HepG2 (cell line): ENCODE data around the gene CORO1C.

ENCODE experiments used
- POLR2AphosphoS5 ChIP-seq: IDR thresholded peaks from 2 replicates; pipeline ENCODE4 v1.6.1; 2012; ENCODE audit warnings: low read depth, low read length
- SOX6 ChIP-seq, 2 experiments: fragments of 450-650 bp in 1 of 2; sonication (generic) in 1 of 2; formaldehyde crosslinking in 1 of 2; IDR thresholded peaks; 2 replicates each; pipeline versions ENCODE4 v1.4.0 to v1.6.1; 2017 to 2020; ENCODE audit warnings: antibody characterized with exemption in 1 of 2, mild to moderate bottlenecking in 1 of 2, missing genetic modification reagents in 1 of 2
- TAF1 ChIP-seq: sonication (generic); formaldehyde crosslinking; IDR thresholded peaks from 2 replicates; pipeline ENCODE4 v1.4.0; 2020; ENCODE audit warnings: missing genetic modification reagents
- TCF7L2 ChIP-seq: IDR thresholded peaks from 2 replicates; pipeline ENCODE4 v1.6.1; 2011; ENCODE audit warnings: mild to moderate bottlenecking, low read depth, low read length, moderate library complexity
- ZBTB2 ChIP-seq: sonication (generic); formaldehyde crosslinking; IDR thresholded peaks from 2 replicates; pipeline ENCODE4 v1.8.0; 2022; ENCODE audit warnings: low read depth, missing genetic modification reagents
- ZNF362 ChIP-seq: sonication (generic); formaldehyde crosslinking; IDR thresholded peaks from 2 replicates; pipeline ENCODE4 v1.4.0; 2020; ENCODE audit warnings: missing genetic modification reagents, mild to moderate bottlenecking, borderline replicate concordance
- TF ChIP-seq, protein P1 (sequence below): sonication (generic); formaldehyde crosslinking; IDR thresholded peaks from 2 replicates; pipeline ENCODE4 v1.4.0; 2020; ENCODE audit warnings: missing genetic modification reagents
- TF ChIP-seq, protein P2 (sequence below): sonication (generic); formaldehyde crosslinking; conservative IDR thresholded peaks from 2 replicates; pipeline ENCODE4 v1.4.0; 2020; ENCODE audit warnings: missing genetic modification reagents
- TF ChIP-seq, protein P3 (sequence below): sonication (generic); formaldehyde crosslinking; IDR thresholded peaks from 2 replicates; pipeline ENCODE4 v1.5.0; 2020; ENCODE audit warnings: mild to moderate bottlenecking, missing genetic modification reagents, moderate library complexity

GRCh38 chr12:108664338-108665258 is 66.7 kb downstream of the CORO1C start:
- TF ChIP-seq ZBTB2 = no peak
- no peak for TF ChIP-seq SOX6 (IDR thresholded peaks at IDR 0.05)
- peak; percentile 75 for TF ChIP-seq SOX6 (CRISPR knock-in tag; IDR thresholded peaks at IDR 0.05)
- TF ChIP-seq, protein P1, sequence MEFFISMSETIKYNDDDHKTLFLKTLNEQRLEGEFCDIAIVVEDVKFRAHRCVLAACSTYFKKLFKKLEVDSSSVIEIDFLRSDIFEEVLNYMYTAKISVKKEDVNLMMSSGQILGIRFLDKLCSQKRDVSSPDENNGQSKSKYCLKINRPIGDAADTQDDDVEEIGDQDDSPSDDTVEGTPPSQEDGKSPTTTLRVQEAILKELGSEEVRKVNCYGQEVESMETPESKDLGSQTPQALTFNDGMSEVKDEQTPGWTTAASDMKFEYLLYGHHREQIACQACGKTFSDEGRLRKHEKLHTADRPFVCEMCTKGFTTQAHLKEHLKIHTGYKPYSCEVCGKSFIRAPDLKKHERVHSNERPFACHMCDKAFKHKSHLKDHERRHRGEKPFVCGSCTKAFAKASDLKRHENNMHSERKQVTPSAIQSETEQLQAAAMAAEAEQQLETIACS (CRISPR knock-in tag) = no peak
- TF ChIP-seq TAF1 (CRISPR knock-in tag) = no peak
- TF ChIP-seq, protein P2, sequence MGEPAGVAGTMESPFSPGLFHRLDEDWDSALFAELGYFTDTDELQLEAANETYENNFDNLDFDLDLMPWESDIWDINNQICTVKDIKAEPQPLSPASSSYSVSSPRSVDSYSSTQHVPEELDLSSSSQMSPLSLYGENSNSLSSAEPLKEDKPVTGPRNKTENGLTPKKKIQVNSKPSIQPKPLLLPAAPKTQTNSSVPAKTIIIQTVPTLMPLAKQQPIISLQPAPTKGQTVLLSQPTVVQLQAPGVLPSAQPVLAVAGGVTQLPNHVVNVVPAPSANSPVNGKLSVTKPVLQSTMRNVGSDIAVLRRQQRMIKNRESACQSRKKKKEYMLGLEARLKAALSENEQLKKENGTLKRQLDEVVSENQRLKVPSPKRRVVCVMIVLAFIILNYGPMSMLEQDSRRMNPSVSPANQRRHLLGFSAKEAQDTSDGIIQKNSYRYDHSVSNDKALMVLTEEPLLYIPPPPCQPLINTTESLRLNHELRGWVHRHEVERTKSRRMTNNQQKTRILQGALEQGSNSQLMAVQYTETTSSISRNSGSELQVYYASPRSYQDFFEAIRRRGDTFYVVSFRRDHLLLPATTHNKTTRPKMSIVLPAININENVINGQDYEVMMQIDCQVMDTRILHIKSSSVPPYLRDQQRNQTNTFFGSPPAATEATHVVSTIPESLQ = no peak
- no peak for TF ChIP-seq POLR2AphosphoS5
- no peak; the same call in 1 of the 2 replicates for TF ChIP-seq ZNF362 (CRISPR knock-in tag)
- no peak for TF ChIP-seq TCF7L2
- TF ChIP-seq, protein P3, sequence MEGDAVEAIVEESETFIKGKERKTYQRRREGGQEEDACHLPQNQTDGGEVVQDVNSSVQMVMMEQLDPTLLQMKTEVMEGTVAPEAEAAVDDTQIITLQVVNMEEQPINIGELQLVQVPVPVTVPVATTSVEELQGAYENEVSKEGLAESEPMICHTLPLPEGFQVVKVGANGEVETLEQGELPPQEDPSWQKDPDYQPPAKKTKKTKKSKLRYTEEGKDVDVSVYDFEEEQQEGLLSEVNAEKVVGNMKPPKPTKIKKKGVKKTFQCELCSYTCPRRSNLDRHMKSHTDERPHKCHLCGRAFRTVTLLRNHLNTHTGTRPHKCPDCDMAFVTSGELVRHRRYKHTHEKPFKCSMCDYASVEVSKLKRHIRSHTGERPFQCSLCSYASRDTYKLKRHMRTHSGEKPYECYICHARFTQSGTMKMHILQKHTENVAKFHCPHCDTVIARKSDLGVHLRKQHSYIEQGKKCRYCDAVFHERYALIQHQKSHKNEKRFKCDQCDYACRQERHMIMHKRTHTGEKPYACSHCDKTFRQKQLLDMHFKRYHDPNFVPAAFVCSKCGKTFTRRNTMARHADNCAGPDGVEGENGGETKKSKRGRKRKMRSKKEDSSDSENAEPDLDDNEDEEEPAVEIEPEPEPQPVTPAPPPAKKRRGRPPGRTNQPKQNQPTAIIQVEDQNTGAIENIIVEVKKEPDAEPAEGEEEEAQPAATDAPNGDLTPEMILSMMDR (CRISPR knock-in tag) = peak; percentile 95
